ENCODE data around the gene NHEJ1.

Gene NHEJ1

DNA sequence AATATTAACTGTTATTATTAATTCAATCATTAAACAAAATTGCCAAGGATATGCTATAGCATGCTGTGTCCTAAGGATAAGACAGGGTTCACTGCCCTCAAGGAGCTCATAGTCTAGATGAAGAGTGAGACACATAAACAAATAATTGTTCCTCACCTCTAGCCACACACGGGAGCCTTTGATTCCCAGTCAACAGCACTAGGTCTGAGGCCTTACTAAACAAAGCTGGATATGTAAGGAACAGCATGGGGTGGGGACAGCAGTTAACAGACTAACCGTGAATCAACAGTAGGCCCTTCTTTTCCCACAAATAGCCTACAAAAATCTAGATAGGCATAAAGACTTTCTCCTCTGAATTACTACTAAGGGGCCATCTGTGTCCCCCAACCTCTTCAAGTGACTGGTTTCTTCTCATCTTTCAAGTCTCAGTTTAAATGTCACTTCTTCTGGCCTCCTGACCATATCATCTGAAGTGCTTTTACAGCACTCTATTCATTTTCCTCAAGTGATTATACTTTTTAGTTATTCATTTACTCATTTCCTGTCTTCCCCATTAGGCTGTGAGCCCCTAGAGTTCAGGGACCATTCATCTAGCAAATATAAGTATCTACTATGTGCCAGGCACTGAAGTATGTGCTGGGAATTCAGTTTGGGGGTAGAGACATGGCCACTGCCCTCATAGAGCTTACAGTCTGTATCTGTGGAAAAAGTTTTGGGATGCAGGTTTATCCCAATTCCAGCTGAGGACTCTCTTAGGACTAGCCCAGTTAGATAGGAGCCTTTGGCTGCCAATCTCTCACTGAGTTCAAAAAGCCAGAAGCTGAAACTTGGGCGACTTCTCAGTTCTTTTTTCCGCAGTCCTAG, 69.9 kb downstream of the NHEJ1 start:
- TF ChIP-seq, protein P1, sequence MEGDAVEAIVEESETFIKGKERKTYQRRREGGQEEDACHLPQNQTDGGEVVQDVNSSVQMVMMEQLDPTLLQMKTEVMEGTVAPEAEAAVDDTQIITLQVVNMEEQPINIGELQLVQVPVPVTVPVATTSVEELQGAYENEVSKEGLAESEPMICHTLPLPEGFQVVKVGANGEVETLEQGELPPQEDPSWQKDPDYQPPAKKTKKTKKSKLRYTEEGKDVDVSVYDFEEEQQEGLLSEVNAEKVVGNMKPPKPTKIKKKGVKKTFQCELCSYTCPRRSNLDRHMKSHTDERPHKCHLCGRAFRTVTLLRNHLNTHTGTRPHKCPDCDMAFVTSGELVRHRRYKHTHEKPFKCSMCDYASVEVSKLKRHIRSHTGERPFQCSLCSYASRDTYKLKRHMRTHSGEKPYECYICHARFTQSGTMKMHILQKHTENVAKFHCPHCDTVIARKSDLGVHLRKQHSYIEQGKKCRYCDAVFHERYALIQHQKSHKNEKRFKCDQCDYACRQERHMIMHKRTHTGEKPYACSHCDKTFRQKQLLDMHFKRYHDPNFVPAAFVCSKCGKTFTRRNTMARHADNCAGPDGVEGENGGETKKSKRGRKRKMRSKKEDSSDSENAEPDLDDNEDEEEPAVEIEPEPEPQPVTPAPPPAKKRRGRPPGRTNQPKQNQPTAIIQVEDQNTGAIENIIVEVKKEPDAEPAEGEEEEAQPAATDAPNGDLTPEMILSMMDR (IDR thresholded peaks at IDR 0.05): no peak
- Histone ChIP-seq H3K4me3 (ENCODE audit: low read depth, low read length) (no peak overlapping the region), H3K4me2 (ENCODE audit: low read length) (no peak overlapping the region), H3K36me3 (ENCODE audit: control insufficient read depth, insufficient read depth, low read length) (no peaks in the 10 kb centered on the region), H3K27me3 (ENCODE audit: control insufficient read depth, insufficient read depth, low read length) (no peaks in the 10 kb centered on the region), H3K9me3 (ENCODE audit: control insufficient read depth, low read length) (no peaks in the 10 kb centered on the region), H3K4me1 (no peaks in the 10 kb centered on the region), H3K79me2 (no peaks in the 10 kb centered on the region), H3K27ac (no peak overlapping the region), H3K9ac (no peak overlapping the region), H2AFZ (no peak overlapping the region)

DNA sequence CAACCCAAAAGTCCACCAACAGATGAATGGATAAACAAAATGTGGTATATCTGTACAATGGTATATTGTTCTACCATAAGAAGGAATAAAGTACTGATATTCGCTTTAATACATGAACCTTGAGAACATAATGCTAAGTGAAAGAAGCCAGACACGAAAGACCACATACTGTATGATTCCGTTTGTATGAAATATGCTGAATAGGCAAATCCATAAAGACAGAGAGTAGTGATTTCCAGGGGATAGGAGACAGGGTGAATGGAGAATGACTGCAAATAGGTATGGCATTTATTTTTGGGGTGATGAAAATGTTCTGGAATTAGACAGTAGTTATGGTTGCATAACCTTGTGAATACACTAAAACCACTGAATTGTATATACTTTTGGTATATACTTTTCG, 71.3 kb downstream of the NHEJ1 start:
- TF ChIP-seq, protein P1 (IDR thresholded peaks at IDR 0.05): no peak
- Histone ChIP-seq H3K36me3 (ENCODE audit: control insufficient read depth, insufficient read depth, low read length) (no peaks in the 10 kb centered on the region), H3K4me1 (no peaks in the 10 kb centered on the region), H2AFZ (no peak overlapping the region), H3K4me3 (ENCODE audit: low read depth, low read length) (no peak overlapping the region), H3K79me2 (no peaks in the 10 kb centered on the region), H3K27ac (no peak overlapping the region), H3K9ac (no peak overlapping the region), H3K9me3 (ENCODE audit: control insufficient read depth, low read length) (no peaks in the 10 kb centered on the region), H3K4me2 (ENCODE audit: low read length) (no peak overlapping the region), H3K27me3 (ENCODE audit: control insufficient read depth, insufficient read depth, low read length) (no peaks in the 10 kb centered on the region)

DNA sequence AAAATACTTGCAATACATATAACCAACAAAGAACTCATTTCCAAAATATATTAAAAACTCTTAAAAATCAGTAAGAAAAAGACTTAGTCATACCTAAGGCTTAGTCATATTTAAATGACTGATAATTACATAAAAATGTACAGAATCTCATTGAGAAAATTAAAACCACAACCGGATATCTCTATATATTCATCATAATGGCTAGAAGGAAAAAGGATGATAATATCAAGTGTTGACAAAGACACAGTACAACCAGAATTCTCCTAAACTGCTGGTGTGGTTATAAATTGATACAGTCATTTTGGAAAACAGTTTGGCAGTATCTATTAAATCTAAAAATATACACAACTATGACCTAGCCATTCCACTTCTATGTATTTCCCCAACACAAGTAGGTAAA, 72.8 kb downstream of the NHEJ1 start:
- H3K9ac ChIP-seq: no peak overlapping the region
- no peaks in the 10 kb centered on the region for H3K27me3 ChIP-seq (ENCODE audit: control insufficient read depth, insufficient read depth, low read length)
- no peaks in the 10 kb centered on the region for H3K79me2 ChIP-seq
- TF ChIP-seq, protein P1 (IDR thresholded peaks at IDR 0.05): no peak
- H3K9me3 ChIP-seq (ENCODE audit: control insufficient read depth, low read length): no peaks in the 10 kb centered on the region
- no peak overlapping the region for H2AFZ ChIP-seq
- H3K4me3 ChIP-seq (ENCODE audit: low read depth, low read length): no peak overlapping the region
- no peaks in the 10 kb centered on the region for H3K36me3 ChIP-seq (ENCODE audit: control insufficient read depth, insufficient read depth, low read length)
- H3K4me2 ChIP-seq (ENCODE audit: low read length): no peak overlapping the region
- H3K4me1 ChIP-seq: no peaks in the 10 kb centered on the region
- H3K27ac ChIP-seq: no peak overlapping the region

DNA sequence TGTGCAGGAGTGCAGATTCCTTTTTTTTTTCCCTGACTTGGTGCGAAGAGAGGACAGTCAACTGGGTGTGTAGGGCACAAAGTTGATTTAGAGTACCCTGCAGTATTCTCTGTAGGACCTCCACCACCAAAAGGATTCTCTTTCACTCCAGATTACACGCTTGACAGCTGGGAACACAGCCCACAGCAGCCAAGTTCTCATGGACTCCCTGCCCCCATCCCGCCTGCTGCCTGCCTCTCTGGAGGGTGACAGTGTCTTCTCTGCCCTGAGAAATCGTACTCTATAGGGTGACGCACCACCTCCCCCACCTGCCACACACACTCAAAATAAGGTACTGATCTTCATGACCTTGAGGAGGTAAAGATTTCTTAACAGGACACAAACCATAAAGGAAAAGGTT, 73.3 kb downstream of the NHEJ1 start:
- TF ChIP-seq, protein P1 (IDR thresholded peaks at IDR 0.05): no peak

DNA sequence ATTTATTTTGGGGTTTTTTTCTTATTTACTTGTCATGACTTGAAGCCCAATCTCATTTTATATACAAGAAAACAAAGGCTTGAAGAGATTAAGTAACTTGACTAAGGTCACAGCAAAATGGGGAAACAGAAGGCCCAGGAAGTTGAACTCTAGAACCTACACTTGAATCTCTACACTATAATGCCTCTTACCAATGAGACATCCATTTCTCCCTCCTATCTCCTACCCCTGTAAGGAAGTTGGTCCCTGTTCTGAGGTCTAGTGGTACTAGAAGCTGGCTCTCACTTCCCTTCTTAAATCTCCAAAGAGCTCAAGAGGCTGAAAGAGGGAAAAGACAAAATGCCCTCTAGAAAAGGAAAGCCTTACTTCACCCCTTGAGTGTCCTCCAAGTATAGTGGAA, 74.4 kb downstream of the NHEJ1 start:
- Histone ChIP-seq H3K27me3 (ENCODE audit: control insufficient read depth, insufficient read depth, low read length) (no peaks in the 10 kb centered on the region), H3K9me3 (ENCODE audit: control insufficient read depth, low read length) (no peaks in the 10 kb centered on the region), H3K4me2 (ENCODE audit: low read length) (no peak overlapping the region), H3K4me1 (no peaks in the 10 kb centered on the region), H3K79me2 (no peaks in the 10 kb centered on the region), H3K27ac (no peak overlapping the region), H3K9ac (no peak overlapping the region), H2AFZ (no peak overlapping the region), H3K4me3 (ENCODE audit: low read depth, low read length) (no peak overlapping the region), H3K36me3 (ENCODE audit: control insufficient read depth, insufficient read depth, low read length) (no peaks in the 10 kb centered on the region)
- TF ChIP-seq, protein P1 (IDR thresholded peaks at IDR 0.05): no peak

More for the DNA sequence above, 73.3 kb downstream of the NHEJ1 start:
- Histone ChIP-seq H3K9me3 (ENCODE audit: control insufficient read depth, low read length) (no peaks in the 10 kb centered on the region), H3K27me3 (ENCODE audit: control insufficient read depth, insufficient read depth, low read length) (no peaks in the 10 kb centered on the region), H3K4me3 (ENCODE audit: low read depth, low read length) (no peak overlapping the region), H3K4me2 (ENCODE audit: low read length) (no peak overlapping the region), H2AFZ (no peak overlapping the region), H3K36me3 (ENCODE audit: control insufficient read depth, insufficient read depth, low read length) (no peaks in the 10 kb centered on the region), H3K4me1 (no peaks in the 10 kb centered on the region), H3K9ac (no peak overlapping the region), H3K27ac (no peak overlapping the region), H3K79me2 (no peaks in the 10 kb centered on the region)
